H54 (cell line): ENCODE measurements around the gene DCC.

ENCODE experiments used
- DNase-seq: peaks from one replicate; pipeline ENCODE4 v3.0.0; 2011; ENCODE audit warnings: low spot score, mixed read lengths; ENCODE audit not compliant: insufficient read length
- FAIRE-seq: peaks from 3 replicates; lab custom pipeline; 2011; peaks lifted over from hg19 to GRCh38; lab: Jason Lieb, UNC
- POLR2A ChIP-seq: IDR thresholded peaks from 2 replicates; pipeline ENCODE4 v1.6.1; 2011; ENCODE audit warnings: low read depth, mild to moderate bottlenecking, low read length

DCC gene

DNA sequence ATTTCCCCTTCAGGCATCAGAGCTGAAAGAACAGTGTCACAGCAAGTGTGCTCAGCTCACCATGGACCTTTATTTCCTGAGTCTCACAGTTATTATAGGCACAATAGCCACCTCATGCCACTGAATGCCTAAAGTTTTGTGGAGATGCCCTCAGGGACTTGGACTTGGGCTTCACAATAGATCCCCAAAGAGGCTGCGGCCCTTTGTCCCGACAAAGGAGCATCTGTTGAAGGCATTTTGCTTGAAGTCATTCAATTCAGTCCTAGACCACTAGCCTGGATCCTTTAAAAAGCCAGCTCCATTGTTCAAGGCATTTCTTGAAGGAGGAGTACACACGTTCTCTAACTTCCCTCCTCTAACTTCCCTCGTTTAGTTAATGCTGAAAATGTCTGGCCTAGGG is 125.4 kb downstream of the DCC start:
- no peak for TF ChIP-seq POLR2A
- DNase-seq (no peak), FAIRE-seq (no peak)

DNA sequence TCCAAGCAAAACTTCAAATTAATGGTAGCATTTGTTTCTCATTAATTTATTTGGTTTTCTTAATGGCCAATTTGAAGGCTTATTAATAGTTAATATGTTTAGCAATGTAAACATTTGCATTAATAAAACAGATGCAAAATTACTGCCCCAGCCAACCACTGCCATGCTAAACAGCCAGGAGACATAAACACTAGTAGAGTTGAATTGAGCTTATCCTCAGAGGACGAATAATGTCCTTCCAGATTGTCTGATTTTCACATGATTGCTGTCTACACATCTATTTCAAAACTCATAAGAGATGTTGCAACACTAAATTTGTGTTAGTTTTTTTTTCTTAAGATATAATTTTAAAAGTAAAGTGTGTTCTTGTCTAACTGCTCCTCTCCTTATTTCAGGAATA is 128.5 kb downstream of the DCC start:
- DNase-seq, result no peak

DNA sequence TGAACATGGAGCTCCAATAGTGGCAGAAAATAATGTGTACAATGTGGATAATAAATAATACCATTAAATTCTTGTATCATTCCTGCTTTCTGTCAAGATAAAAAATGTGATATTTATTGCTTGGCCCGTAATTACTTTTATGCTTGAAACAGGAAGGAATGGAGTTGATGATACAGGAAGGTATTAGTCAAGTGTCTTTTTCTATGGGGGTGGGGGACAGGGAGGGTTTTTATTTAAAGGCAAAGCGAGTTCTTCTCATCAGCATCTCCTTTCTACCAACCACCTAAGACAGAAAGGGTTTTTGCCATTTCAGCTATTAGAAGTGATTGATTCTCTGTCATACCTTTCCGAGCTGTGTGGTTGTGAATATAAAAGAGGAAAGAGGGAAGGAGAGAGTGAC is 135.3 kb downstream of the DCC start:
- TF ChIP-seq POLR2A, result no peak
- DNase-seq (no peak), FAIRE-seq (no peak)

More for the DNA sequence above, 128.5 kb downstream of the DCC start:
- no peak for TF ChIP-seq POLR2A
- FAIRE-seq, result no peak

DNA sequence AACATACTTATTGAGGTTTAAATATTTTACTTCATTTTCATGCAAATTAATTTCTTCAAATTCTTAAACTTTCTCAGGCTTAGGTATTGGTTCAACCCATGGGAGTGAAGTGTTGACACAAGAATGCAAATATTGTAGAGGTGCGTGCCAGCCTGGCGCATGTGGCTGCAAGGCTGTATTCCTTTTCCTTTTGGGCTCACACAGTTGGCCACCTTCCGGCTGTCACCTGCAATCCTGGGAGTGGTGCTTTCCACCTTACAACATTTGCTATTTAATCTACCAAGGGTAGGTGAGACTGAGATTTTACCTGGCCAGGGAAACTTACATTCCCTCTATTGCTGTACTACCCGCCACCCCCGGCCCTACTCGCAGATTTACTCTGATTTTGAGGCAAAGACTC is 141.1 kb downstream of the DCC start:
- no peak for TF ChIP-seq POLR2A
- DNase-seq, result no peak
- FAIRE-seq, result no peak

DNA sequence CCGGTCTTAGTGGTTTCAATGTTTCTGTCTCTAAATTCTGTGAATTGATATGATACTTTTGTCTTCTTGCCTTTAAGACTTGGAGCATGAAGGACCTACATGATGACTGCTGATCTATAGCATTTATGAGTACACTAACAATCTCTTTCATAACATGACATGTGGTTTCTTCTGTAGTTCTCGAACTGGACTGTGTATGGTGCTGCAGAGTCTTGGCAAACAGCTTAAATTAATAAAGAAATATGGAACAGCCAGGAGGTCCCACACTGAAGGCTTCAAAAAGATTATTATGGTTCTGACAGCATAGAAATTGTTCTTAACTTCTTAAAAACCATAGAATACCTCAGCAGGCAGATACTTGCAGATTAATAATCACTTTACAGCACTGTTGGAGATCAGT is 145.0 kb downstream of the DCC start:
- FAIRE-seq (no peak), DNase-seq (no peak)
- no peak for TF ChIP-seq POLR2A

DNA sequence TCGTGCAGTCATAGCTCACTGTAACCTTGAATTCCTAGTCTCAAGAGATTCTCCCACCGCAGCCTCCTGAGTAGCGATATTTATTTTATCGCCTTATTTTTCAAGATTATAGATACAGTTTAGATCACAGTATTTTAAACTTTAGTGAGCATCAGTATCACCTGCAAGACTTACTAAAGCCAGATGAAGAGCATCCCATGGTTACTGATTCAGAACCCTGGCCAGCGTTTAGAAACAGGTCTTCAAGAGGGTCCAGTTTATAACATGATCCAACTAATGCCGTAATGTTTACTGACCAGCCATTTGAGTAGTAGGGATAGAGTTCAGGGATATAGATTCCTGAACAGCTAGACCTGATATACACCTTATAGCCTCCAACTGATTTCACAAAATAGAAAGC is 146.1 kb downstream of the DCC start:
- DNase-seq, result no peak
- no peak for TF ChIP-seq POLR2A
- FAIRE-seq, result no peak

DNA sequence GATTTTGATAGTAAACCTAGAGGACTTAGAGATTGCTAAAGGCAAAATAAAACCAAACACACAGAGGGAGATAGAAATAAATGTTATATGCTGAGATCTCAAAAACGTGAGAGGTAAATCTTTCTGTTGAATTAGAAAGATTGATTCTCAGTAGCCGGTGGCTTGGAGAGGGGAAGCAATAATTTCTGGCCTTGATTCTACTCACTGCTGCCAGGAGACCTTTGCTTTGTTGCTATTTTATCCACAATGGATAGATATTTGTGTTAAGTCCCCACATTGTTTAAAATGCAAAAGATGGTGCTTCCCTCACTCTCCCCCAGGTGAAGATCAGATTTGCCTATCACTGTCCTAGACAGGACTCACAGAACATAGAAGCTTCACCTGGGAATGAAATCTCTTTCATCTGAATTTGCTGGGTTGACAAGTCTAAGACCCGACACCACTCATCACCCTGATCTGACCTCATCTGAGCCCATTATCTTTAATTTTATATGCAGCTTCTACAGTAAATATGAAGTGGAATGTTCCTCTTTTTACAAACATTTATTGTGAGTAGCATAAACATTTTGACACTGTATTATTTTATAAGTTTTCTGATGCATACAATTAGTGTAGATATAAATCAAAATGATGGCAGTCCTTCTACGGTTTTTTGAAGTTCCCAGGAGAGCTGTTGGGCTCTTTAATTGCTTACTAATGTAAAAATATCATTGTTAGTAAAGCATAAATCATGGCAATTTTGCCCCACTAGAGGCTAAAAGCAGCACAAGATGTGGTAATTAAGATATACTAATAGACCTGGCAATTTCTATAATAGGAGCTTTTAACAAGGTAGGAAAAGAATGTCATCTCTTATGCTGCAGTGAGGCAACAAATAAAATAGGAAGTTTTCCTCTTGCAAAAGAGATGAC is 149.7 kb downstream of the DCC start:
- no peak for TF ChIP-seq POLR2A
- no peak for DNase-seq
- FAIRE-seq, result no peak

DNA sequence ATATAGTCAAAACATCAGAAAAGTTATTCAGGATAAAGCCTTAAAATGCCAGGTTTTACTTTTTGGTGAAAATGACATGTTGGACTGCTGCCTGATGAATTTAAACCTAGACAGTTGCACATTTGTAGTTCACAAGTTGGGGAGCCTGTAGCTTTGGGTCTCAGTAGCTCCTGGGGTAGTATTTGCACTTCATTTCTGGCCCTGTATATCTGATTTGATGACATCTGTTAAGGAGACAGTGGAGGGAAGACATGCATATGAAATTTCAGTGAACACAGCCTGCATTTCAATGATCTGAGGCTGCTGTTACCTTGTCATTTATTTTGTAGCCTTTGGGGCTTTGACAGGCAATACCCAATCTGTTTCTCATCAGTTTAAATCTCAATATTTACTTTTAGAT is 156.4 kb downstream of the DCC start:
- no peak for DNase-seq
- FAIRE-seq, result no peak
- no peak for TF ChIP-seq POLR2A

DNA sequence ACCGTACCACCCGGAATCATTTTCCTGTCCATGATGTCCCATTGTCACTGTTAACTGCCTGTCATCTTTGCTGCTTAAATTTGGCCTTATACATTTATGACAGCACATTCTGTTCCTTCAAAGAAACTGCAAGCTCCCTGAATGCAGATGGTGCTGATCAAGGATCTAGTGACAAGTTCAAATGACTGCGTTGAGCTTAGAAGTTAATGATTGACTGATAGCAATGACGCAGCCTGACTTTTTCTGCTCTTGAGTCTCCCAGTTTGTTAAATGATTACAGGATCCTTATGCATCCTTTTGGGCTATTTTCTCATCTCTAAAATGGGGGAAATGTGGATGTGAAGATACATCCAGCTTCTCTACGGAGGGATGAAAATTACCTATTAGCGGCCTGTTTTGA is 159.0 kb downstream of the DCC start:
- no peak for FAIRE-seq
- TF ChIP-seq POLR2A, result no peak
- DNase-seq, result no peak

DNA sequence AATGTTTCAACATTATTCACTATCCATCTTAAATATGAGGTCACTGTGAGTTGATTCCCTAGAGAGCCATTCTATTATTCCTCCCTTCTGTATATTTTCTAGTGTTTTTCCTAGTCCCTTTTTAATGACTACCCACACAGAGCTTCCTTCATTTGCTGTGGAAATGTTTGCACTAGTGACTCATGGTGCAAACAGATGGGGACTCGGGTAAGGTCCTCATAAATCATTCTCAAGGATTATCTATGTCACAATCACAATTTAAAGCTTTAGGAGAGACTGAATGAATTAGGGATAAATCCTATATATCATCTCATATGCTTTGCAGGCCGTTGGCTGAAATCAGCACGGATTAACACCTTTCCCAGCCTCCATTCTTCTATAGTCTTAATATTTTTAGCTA is 159.6 kb downstream of the DCC start:
- DNase-seq (no peak), FAIRE-seq (no peak)
- TF ChIP-seq POLR2A, result no peak

DNA sequence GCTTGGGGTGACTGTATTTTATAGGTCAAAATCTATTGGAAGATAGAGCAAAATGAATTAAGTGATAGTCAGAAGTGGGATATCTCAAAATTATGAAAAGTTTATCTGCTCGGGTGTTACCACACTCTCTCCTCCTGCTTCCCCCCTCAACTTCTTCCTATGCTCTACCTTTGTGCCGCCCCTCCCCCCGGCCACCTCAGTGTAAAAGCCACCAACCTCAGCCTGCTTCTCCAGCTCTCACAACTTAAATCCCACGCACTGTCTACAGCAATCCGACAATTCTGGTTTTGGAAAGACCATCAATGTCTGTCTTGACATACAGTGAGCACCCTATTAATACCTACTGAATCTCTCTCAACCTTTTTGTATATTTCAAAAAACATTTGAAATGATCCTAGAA is 164.6 kb downstream of the DCC start:
- DNase-seq (no peak), FAIRE-seq (no peak)
- TF ChIP-seq POLR2A, result no peak

DNA sequence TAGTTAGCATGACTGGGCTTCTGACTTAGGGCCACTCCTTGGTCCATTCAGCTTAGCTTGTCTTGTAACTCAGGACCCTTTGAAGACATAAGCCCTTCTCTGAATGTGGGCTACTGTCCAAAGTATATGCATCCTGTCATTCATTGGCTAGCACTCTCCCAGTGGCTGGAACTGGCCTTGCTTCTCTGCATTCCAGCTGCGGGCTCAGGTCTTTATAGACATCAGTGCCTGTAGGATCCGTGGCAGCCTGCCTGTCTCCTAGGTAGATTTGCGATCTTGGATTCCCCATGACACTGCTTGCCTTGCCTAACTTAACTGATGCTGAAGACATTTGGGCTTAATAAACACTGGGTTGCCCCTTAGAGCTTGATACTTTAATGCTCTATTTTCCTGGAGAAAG is 170.1 kb downstream of the DCC start:
- DNase-seq, result no peak
- FAIRE-seq, result no peak
- TF ChIP-seq POLR2A, result no peak

DNA sequence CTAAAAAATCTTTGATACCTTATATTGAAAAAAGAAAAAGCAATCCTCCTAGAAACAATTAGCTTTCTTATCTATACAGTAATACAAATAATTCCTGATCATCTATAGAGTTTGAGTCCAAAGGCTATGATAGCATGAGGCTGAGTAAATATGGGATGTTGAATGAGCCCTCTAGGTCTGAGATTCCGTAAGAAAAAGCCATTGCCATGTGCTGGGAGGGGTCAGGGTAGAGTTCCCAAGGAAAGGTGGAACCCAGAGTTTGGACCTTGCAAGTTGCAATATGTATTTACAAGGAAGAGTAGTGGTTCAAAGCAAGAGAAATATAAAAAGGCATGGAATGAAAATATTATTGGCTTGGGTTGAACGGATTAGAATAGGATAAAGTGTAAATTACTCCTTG is 178.1 kb downstream of the DCC start:
- FAIRE-seq, result no peak
- TF ChIP-seq POLR2A, result no peak
- no peak for DNase-seq

DNA sequence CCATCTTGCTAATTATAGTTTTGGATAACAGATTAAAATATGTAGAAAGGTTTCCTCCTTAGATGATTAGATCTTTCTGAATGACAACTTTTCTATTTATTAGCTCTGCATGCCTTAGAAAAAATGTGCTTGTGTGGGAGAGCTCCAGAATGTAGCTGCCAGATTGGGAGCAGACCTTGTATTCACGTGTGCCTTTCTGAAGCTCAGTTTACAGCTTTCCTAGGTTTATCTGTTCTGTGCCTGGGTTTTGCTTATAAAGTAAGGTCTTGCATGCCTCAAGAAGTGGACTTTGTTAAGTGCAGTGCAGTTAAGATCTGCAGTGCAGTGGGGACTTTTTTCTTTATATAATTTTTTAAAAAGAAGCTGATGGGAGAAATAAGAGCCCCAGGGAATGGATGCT is 179.0 kb downstream of the DCC start:
- FAIRE-seq (no peak), DNase-seq (no peak)
- TF ChIP-seq POLR2A, result no peak

DNA sequence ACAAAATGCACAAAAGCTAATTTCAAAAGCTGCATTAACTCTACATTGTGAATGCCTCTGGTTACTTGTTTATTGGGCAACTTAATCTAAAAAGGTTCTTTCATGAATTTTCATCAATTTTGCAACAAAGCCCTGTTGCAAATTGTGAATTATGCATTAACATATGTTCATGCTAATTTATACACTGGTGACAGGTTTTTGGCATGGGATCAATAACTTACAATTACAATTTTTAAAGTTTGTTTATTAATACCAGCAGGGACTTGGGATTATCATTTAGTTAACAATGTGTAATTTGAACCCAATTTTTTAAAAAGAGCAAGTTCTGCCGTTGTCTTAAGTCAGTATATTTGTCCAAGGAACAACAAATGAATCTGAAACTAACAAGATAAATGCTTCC is 183.6 kb downstream of the DCC start:
- DNase-seq (no peak), FAIRE-seq (no peak)
- no peak for TF ChIP-seq POLR2A
